Bronchial epithelial cell (primary cell): Measurements from ENCODE around the gene RAB11FIP4. TPM values are rescaled to one million over a fixed set of nuclear protein-coding genes. Genes with fewer than 3 reads are reported as not detected.
A peak's percentile ranks its signal among the peaks of the same experiment; 100 is the strongest.

Source experiments
- DNase-seq: peaks from one replicate; pipeline ENCODE4 v3.0.0-alpha.2; 2010; ENCODE audit warnings: low read depth
- FAIRE-seq: peaks from 2 replicates; lab custom pipeline; 2011; peaks lifted over from hg19 to GRCh38; lab: Jason Lieb, UNC
- H3K27me3 ChIP-seq: 2 replicates; pipeline ENCODE4 v1.5.1; 2011; ENCODE audit warnings: low read length; ENCODE audit not compliant: control insufficient read depth, insufficient read depth
- H3K36me3 ChIP-seq: 2 replicates; pipeline ENCODE4 v1.5.1; 2011; ENCODE audit warnings: low read length; ENCODE audit not compliant: control insufficient read depth, insufficient read depth
- H3K4me3 ChIP-seq: 2 replicates; pipeline ENCODE4 v1.5.1; 2011; ENCODE audit warnings: mild to moderate bottlenecking, low read depth, low read length, control low read depth
- total RNA-seq: library from RNA; depleted of rRNA; stranded (reverse); fragments of >200 nt; gene quantifications from 2 replicates; pipeline ENCODE4 v1.2.1, GENCODE V29; 2014
- TF ChIP-seq, protein P1 (sequence below): IDR thresholded peaks from 2 replicates; pipeline ENCODE4 v1.5.1; 2011; ENCODE audit warnings: mild to moderate bottlenecking, moderate library complexity, low read length, control low read depth, inconsistent platforms; ENCODE audit not compliant: insufficient read depth, severe bottlenecking

The RAB11FIP4 gene
- total RNA-seq, 1 donor from 2014 or later = 17.6 TPM

DNA sequence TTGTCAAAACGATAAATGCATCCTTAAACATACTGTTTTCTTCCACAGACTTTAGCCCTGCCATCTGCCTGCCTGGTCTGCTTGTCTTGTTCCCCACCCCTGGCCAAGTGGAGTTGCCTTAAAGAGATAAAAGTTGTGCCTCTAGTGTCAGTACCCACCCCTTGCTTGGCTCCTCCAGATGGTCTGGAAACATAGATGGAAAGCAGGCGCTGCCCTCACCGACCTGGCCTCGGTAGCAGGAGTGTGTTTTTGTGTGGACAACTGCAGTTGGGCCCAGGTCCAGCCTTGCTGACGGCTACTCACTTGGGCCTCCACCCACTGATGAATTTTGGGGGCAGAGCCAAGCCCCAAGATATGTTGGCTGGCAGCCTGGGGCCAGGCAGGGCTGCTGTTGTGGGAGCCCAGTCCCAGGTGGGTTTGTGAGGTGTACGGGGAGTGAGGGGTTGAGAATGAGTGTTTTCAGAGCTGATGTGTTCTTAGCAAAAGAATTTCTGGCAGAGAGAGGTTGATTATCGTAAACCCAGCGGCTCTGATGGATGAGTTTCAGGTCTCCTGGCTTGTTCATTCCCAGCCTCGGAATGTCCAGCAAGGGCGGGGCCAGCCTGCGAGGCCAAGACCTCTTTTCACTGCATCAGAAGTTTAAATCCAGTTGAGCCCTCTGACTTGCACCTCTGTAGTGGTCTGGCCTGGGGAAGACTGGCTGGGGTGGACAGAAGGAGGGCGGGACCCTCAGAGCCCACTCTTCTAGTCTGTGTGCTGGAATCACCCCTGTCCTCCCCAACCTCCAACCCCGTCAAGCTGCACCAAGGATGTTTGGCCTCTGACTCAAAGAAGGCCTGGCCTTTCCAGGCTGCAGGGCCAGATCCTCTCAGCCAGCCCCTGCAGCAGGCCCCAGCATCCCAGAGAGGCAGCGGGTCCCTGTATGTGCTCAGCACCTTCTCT lies 179.7 kb downstream of the RAB11FIP4 start:
- no peak overlapping the region for H3K4me3 ChIP-seq
- DNase-seq (no peak), FAIRE-seq (peak; percentile 43)
- H3K36me3 ChIP-seq = no peaks in the 10 kb centered on the region
- H3K27me3 ChIP-seq = no peaks in the 10 kb centered on the region
- TF ChIP-seq, protein P1, sequence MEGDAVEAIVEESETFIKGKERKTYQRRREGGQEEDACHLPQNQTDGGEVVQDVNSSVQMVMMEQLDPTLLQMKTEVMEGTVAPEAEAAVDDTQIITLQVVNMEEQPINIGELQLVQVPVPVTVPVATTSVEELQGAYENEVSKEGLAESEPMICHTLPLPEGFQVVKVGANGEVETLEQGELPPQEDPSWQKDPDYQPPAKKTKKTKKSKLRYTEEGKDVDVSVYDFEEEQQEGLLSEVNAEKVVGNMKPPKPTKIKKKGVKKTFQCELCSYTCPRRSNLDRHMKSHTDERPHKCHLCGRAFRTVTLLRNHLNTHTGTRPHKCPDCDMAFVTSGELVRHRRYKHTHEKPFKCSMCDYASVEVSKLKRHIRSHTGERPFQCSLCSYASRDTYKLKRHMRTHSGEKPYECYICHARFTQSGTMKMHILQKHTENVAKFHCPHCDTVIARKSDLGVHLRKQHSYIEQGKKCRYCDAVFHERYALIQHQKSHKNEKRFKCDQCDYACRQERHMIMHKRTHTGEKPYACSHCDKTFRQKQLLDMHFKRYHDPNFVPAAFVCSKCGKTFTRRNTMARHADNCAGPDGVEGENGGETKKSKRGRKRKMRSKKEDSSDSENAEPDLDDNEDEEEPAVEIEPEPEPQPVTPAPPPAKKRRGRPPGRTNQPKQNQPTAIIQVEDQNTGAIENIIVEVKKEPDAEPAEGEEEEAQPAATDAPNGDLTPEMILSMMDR = no peak

DNA sequence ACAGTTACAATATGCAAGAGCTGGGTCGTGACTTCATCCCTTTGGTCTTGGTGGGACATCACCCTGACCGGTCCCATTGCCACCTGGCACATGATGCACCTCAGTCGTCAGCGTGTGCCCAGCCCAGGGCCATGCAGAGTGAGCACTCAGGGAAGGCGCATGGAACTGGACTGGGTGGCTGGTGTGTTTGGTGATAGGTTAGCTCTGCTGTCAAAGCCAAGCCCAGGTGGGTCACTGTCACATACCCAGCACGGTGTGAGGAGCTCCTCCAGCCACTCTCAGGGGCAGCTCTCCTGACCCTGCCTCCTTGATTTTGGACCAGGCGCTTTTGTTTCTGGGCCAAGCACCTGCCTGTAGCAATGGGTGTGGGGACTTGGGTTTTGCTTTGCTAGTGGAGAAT lies 180.9 kb downstream of the RAB11FIP4 start:
- DNase-seq (no peak), FAIRE-seq (no peak)
- H3K27me3 ChIP-seq = no peaks in the 10 kb centered on the region
- TF ChIP-seq, protein P1 = no peak
- H3K36me3 ChIP-seq = no peaks in the 10 kb centered on the region
- no peak overlapping the region for H3K4me3 ChIP-seq

DNA sequence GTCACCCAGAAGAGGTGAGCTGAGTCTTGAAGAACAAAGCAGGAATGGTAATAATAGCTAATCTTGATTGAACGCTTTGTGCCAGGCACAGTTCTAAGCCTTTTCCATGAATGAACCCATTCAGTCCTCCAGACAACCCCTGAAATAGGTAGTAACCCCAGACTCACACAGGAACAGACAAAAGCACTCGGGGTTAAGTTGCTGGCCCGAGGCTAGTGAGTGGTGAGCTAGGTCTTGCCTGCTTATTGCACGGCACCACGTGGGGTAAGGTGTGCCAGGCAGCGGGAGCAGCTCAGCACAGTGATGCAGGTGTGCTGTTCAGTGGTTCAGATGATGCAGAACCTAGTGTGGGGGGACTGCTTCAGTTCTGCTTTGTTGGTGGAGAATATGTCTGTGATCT lies 181.6 kb downstream of the RAB11FIP4 start:
- TF ChIP-seq, protein P1 = no peak
- H3K4me3 ChIP-seq = no peak overlapping the region
- peak; percentile 76 for FAIRE-seq
- no peak for DNase-seq
- peaks cover 2% of the 10 kb centered on the region for H3K36me3 ChIP-seq
- H3K27me3 ChIP-seq = no peaks in the 10 kb centered on the region

DNA sequence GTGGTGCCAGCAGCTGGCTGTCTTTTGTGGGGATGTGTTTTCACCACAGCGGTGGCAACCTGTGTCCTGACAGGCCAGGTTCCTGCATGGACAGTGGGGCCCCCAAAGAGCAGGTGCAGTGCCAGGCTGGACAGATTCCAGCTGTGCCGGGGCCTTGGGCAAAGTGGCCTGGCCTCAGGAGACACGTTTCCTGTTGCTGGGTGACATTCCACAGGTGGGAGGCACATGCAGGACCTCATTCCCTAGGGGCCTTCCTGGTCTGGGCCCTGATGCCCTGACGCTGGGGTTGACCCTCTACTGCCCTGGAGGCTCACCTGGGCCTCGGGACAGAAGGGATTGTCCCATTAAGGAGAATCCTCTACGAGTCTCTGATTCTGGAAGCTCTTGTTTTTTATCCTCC lies 182.4 kb downstream of the RAB11FIP4 start:
- DNase-seq (no peak), FAIRE-seq (no peak)
- TF ChIP-seq, protein P1 = no peak

DNA sequence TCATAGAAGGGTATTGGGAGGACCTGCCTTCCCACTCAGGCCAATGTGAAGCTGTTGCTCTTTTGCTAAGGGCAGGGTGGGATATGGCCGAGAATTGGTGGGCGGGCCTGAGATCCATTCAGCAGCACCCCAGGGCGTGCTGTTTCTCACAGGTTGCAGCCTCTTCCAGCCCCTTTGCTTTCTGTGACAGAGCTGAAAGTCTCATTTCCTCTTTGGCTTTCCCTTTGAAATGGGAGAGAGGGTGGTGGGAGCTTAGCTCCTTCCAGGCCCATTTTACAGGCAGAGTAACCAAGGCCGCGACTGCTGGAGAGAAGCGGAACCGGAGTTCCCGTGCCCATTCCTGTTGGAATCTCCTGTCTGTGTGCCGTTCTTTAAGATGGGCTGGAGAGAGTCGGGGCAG lies 183.0 kb downstream of the RAB11FIP4 start:
- H3K36me3 ChIP-seq = peaks cover 2% of the 10 kb centered on the region
- FAIRE-seq = no peak
- TF ChIP-seq, protein P1 = no peak

More for the DNA sequence above, 182.4 kb downstream of the RAB11FIP4 start:
- Histone ChIP-seq H3K27me3 (no peaks in the 10 kb centered on the region), H3K36me3 (peaks cover 2% of the 10 kb centered on the region), H3K4me3 (no peak overlapping the region)

More for the DNA sequence above, 183.0 kb downstream of the RAB11FIP4 start:
- Histone ChIP-seq H3K4me3 (no peak overlapping the region), H3K27me3 (no peaks in the 10 kb centered on the region)
- no peak for DNase-seq
